ENCODE measurements around the gene MGA.

DNA sequence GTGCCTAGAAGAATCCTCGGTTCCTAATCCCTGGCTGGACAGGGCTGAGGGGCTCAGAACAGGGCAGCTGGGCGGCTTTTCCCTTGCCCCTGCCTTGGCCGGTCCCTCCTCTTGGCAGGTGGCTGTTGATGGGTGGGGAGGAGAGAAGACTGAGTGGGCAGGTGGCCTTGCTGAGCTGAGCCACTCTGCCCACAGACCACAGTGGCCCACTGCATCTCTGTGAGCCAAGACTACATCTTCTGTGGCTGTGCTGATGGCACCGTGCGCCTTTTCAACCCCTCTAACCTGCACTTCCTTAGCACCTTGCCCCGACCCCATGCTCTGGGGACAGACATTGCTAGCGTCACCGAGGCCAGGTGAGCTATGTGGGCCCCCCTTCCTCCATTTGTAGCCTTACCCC, 153.2 kb downstream of the MGA start:
- no peak for TF ChIP-seq CTCF (conservative IDR thresholded peaks at IDR 0.05)
- no peak for TF ChIP-seq EZH2 (IDR thresholded peaks at IDR 0.05; ENCODE audit: low read depth)
